Panc1 (cell line): ENCODE measurements around the gene SLC4A5.

Experiments
- POLR2AphosphoS5 ChIP-seq: IDR thresholded peaks from 2 replicates; pipeline ENCODE4 v1.6.1; 2012; ENCODE audit warnings: mild to moderate bottlenecking, low read depth, low read length, moderate library complexity
- SIN3A ChIP-seq: IDR thresholded peaks from 2 replicates; pipeline ENCODE4 v1.6.1; 2012; ENCODE audit warnings: low read depth, mild to moderate bottlenecking, low read length, moderate library complexity, borderline replicate concordance; ENCODE audit not compliant: insufficient read depth
- TCF7L2 ChIP-seq: IDR thresholded peaks from 2 replicates; pipeline ENCODE4 v1.6.1; 2011; ENCODE audit warnings: mild to moderate bottlenecking, low read depth, low read length, inconsistent platforms
- TF ChIP-seq, protein P1 (sequence below): fragments of 450-650 bp; IDR thresholded peaks from 2 replicates; pipeline ENCODE4 v1.5.1; 2017; ENCODE audit warnings: mild to moderate bottlenecking
- TF ChIP-seq, protein P2 (sequence below), 2 experiments: IDR thresholded peaks; 2 replicates each; pipeline ENCODE4 v1.6.1; 2011 to 2012; ENCODE audit warnings: low read depth in 2 of 2, control low read depth in 1 of 2, low read length in 1 of 2, mild to moderate bottlenecking in 1 of 2, moderate library complexity in 1 of 2; ENCODE audit not compliant: insufficient read depth in 1 of 2

DNA sequence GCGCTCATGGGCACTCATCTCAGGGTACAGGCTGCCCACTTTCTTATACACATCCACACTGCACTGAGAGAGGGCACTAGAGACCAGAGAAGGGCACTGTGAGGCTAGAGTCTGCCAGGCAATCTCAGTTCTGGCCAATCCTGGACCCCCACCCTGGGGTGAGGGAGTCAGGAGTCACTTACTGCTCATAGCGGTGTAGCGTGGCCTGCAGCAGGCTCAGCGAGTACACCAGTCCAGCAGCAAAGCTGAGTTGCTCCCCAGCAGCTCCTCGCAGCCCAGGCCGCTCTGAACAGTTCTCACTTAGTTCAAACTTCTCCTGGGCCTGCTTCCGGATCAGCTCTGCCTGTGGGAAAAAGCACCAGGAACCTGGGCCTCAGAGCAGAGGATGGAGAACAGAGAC, 24.6 kb upstream of the SLC4A5 start:
- TF ChIP-seq, protein P1, sequence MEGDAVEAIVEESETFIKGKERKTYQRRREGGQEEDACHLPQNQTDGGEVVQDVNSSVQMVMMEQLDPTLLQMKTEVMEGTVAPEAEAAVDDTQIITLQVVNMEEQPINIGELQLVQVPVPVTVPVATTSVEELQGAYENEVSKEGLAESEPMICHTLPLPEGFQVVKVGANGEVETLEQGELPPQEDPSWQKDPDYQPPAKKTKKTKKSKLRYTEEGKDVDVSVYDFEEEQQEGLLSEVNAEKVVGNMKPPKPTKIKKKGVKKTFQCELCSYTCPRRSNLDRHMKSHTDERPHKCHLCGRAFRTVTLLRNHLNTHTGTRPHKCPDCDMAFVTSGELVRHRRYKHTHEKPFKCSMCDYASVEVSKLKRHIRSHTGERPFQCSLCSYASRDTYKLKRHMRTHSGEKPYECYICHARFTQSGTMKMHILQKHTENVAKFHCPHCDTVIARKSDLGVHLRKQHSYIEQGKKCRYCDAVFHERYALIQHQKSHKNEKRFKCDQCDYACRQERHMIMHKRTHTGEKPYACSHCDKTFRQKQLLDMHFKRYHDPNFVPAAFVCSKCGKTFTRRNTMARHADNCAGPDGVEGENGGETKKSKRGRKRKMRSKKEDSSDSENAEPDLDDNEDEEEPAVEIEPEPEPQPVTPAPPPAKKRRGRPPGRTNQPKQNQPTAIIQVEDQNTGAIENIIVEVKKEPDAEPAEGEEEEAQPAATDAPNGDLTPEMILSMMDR: no peak
- TF ChIP-seq POLR2AphosphoS5 (no peak), SIN3A (no peak), TCF7L2 (no peak)
- TF ChIP-seq, protein P2, sequence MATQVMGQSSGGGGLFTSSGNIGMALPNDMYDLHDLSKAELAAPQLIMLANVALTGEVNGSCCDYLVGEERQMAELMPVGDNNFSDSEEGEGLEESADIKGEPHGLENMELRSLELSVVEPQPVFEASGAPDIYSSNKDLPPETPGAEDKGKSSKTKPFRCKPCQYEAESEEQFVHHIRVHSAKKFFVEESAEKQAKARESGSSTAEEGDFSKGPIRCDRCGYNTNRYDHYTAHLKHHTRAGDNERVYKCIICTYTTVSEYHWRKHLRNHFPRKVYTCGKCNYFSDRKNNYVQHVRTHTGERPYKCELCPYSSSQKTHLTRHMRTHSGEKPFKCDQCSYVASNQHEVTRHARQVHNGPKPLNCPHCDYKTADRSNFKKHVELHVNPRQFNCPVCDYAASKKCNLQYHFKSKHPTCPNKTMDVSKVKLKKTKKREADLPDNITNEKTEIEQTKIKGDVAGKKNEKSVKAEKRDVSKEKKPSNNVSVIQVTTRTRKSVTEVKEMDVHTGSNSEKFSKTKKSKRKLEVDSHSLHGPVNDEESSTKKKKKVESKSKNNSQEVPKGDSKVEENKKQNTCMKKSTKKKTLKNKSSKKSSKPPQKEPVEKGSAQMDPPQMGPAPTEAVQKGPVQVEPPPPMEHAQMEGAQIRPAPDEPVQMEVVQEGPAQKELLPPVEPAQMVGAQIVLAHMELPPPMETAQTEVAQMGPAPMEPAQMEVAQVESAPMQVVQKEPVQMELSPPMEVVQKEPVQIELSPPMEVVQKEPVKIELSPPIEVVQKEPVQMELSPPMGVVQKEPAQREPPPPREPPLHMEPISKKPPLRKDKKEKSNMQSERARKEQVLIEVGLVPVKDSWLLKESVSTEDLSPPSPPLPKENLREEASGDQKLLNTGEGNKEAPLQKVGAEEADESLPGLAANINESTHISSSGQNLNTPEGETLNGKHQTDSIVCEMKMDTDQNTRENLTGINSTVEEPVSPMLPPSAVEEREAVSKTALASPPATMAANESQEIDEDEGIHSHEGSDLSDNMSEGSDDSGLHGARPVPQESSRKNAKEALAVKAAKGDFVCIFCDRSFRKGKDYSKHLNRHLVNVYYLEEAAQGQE (IDR thresholded peaks at IDR 0.05; ENCODE audit: insufficient read depth in 1 of 2, low read depth in 2 of 2, low read length in 1 of 2): no peak
